T-helper 1 cell (primary cell): ENCODE data around the gene KCNS3.

Source experiments
- DNase-seq, 5 donors: peaks; one replicate each; pipeline ENCODE4 v3.0.0-alpha.2; 2012 to 2020
- total RNA-seq, 4 donors: gene quantifications; one replicate each; lab custom pipeline; 2026; lab: John Stamatoyannopoulos, UW

Gene KCNS3
- 0 reads per million in 4 donors for total RNA-seq

GRCh38 chr2:17878281-17879136 lies at the start of gene KCNS3:
KCNS3 (plus strand) TSS chr2:17878667; CDS start chr2:17931009, 52,342 bp downstream.
- no peak for DNase-seq

- DNase-seq, result peak in 2 of 5 donors; percentile 2 to 21
Measured at GRCh38 chr2:17830053-17831034, 48.1 kb upstream of the KCNS3 start.

- DNase-seq, result no peak
Measured at GRCh38 chr2:17835516-17835915, 43.0 kb upstream of the KCNS3 start.

GRCh38 chr2:17839959-17840358 lies 38.5 kb upstream of the KCNS3 start:
- DNase-seq, result no peak

- DNase-seq, result no peak
Measured at GRCh38 chr2:17843457-17843856, 35.0 kb upstream of the KCNS3 start.

GRCh38 chr2:17845806-17846205 lies 32.7 kb upstream of the KCNS3 start:
- DNase-seq, result no peak

GRCh38 chr2:17846676-17847075 lies 31.8 kb upstream of the KCNS3 start:
- no peak for DNase-seq

GRCh38 chr2:17847236-17847635 lies 31.2 kb upstream of the KCNS3 start:
- no peak for DNase-seq

- DNase-seq, result no peak
Measured at GRCh38 chr2:17849275-17849674, 29.2 kb upstream of the KCNS3 start.

- no peak for DNase-seq
Measured at GRCh38 chr2:17850151-17850550, 28.3 kb upstream of the KCNS3 start.

- peak in 1 of 5 donors; percentile 9 for DNase-seq
Measured at GRCh38 chr2:17851731-17852585, 26.5 kb upstream of the KCNS3 start.

GRCh38 chr2:17853799-17854198 lies 24.7 kb upstream of the KCNS3 start:
- no peak for DNase-seq

GRCh38 chr2:17857021-17857420 lies 21.4 kb upstream of the KCNS3 start:
- DNase-seq, result no peak

- DNase-seq, result no peak
Measured at GRCh38 chr2:17858064-17858463, 20.4 kb upstream of the KCNS3 start.

GRCh38 chr2:17863539-17863938 lies 14.9 kb upstream of the KCNS3 start:
- DNase-seq, result no peak

- no peak for DNase-seq
Measured at GRCh38 chr2:17864676-17865075, 13.8 kb upstream of the KCNS3 start.

- no peak for DNase-seq
Measured at GRCh38 chr2:17867133-17867532, 11.3 kb upstream of the KCNS3 start.

GRCh38 chr2:17869128-17869527 lies 9.3 kb upstream of the KCNS3 start:
- no peak for DNase-seq

- DNase-seq, result no peak
Measured at GRCh38 chr2:17871639-17872038, 6.8 kb upstream of the KCNS3 start.

GRCh38 chr2:17873021-17873420 lies 5.4 kb upstream of the KCNS3 start:
- DNase-seq, result no peak

GRCh38 chr2:17876590-17876989 lies 1.9 kb upstream of the KCNS3 start:
- no peak for DNase-seq

GRCh38 chr2:17877811-17878280 lies 621 bp upstream of the KCNS3 start:
- DNase-seq, result no peak
